GM23248 (cell line): ENCODE data around the gene CHRNA4.

Source experiments
- EZH2 ChIP-seq: fragments of 200-600 bp; sonication (generic); IDR thresholded peaks from 2 replicates; pipeline ENCODE4 v1.6.1; 2018; ENCODE audit warnings: antibody characterized with exemption, mild to moderate bottlenecking; ENCODE audit not compliant: insufficient read depth, poor library complexity, severe bottlenecking
- EZH2phosphoT487 ChIP-seq: fragments of 200-600 bp; sonication (generic); IDR thresholded peaks from 2 replicates; pipeline ENCODE4 v1.6.1; 2018; ENCODE audit warnings: antibody characterized with exemption, moderate library complexity, mild to moderate bottlenecking, low read depth; ENCODE audit not compliant: insufficient read depth

DNA sequence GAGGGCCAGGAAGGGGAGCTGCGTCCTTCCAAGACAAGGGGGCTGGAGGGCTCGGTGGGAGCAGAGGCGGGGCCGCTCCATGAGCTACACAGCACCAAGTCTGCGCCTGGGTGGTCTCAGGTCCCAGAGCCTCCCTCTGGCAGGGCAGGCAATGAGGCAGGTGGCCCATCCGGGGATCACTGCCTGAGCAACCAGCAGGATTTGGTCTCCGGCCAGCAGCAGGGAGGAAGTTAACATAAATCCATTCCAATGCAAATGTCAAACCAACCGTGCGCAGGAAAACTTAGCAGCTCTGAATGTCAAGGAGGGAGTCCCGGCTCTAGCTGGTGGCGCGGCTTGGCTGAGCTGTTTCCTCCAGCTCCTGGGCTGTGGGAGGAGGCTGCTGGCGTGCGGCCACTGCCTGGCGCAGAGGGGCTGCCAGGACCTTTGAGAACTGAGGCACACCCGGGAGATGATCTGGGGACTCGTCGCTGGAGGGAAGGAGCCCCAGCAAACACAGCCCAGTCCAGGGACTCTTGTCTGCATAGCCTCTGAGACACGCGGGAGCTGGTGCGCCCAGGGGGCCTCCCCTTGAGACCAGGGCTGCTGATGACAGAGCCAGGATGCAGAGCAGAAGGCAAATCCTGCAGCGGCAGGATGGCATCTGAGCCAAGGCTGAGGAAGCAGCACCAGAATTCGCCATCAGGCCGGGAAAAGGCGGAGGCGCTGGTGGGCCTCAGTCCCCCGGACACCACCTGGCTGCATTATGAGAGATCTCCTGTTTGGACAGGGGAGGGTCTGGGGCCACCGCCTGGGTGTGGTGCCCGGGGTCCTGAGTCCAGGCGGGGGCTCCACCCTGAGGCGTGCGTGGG, 33.1 kb upstream of the CHRNA4 start:
- TF ChIP-seq EZH2 (no peak), EZH2phosphoT487 (no peak)
